SK-N-SH (cell line): ENCODE data around the gene ARHGEF28. TPM values are rescaled to one million over a fixed set of nuclear protein-coding genes. Genes with fewer than 3 reads are reported as not detected.
A peak's percentile ranks its signal among the peaks of the same experiment; 100 is the strongest.

Source experiments
- CTCF ChIA-PET: fragments of 300-600, 350-600 bp; formaldehyde crosslinking; extraction: SDS; loops from one replicate; lab custom pipeline; 2021; lab: Yijun Ruan, JAX
- POLR2A ChIA-PET: fragments of 350-600 bp; sonication (Branson Sonifier 250); formaldehyde crosslinking; extraction: SDS; loops from one replicate; lab custom pipeline; 2020; ENCODE audit warnings: antibody characterized with exemption, inconsistent platforms; lab: Yijun Ruan, JAX
- DNase-seq: peaks from one replicate; pipeline ENCODE4 v3.0.0; 2012
- H2AFZ ChIP-seq: fragments of 200-600 bp; sonication (generic); 2 replicates; pipeline ENCODE4 v1.8.1; 2016; ENCODE audit warnings: antibody characterized with exemption, mild to moderate bottlenecking, low read depth
- H3F3A ChIP-seq: fragments of 200-600 bp; sonication (generic); replicated peaks from 2 replicates; pipeline ENCODE3; 2016; ENCODE audit warnings: antibody characterized with exemption, mild to moderate bottlenecking; ENCODE audit not compliant: insufficient read depth
- H3K27ac ChIP-seq, 2 experiments: fragments of 200-500 bp in 1 of 2; fragments of 200-600 bp in 1 of 2; sonication (Bioruptor generic) in 1 of 2; sonication (generic), shearing (Covaris generic) in 1 of 2; 2 replicates each; pipeline versions ENCODE4 v1.5.1 to v1.6.1; 2014 to 2016; ENCODE audit warnings: low read depth in 2 of 2, inconsistent platforms in 1 of 2, low read length in 1 of 2, mild to moderate bottlenecking in 1 of 2, mixed read lengths in 1 of 2
- H3K27me3 ChIP-seq: fragments of 200-600 bp; sonication (generic), shearing (Covaris generic); 2 replicates; pipeline ENCODE4 v1.6.1; 2016; ENCODE audit warnings: mixed run types; ENCODE audit not compliant: insufficient read depth
- H3K36me3 ChIP-seq, 2 experiments: fragments of 200-500 bp in 1 of 2; fragments of 200-600 bp in 1 of 2; sonication (Bioruptor generic) in 1 of 2; sonication (generic) in 1 of 2; replicated peaks in 1 of 2; 2 replicates each; pipeline versions ENCODE3 to v1.5.1; 2014 to 2016; ENCODE audit warnings: low read length in 1 of 2, mild to moderate bottlenecking in 1 of 2; ENCODE audit not compliant: insufficient read depth in 2 of 2, control insufficient read depth in 1 of 2
- H3K4me1 ChIP-seq, 2 experiments: fragments of 200-500 bp in 1 of 2; fragments of 200-600 bp in 1 of 2; sonication (Bioruptor generic) in 1 of 2; sonication (generic), shearing (Covaris generic) in 1 of 2; 2 replicates each; pipeline versions ENCODE4 v1.5.1 to v1.6.1; 2014 to 2016; ENCODE audit warnings: low read depth in 1 of 2, low read length in 1 of 2, mixed run types in 1 of 2; ENCODE audit not compliant: insufficient read depth in 2 of 2, control insufficient read depth in 1 of 2
- H3K4me2 ChIP-seq: fragments of 200-600 bp; sonication (generic), shearing (Covaris generic); 2 replicates; pipeline ENCODE4 v1.6.1; 2017; ENCODE audit warnings: mixed run types
- H3K4me3 ChIP-seq, 2 experiments: fragments of 200-500 bp in 1 of 2; fragments of 200-600 bp in 1 of 2; sonication (Bioruptor generic) in 1 of 2; sonication (generic), shearing (Covaris generic) in 1 of 2; 2 replicates each; pipeline versions ENCODE4 v1.5.1 to v1.8.1; 2014 to 2016; ENCODE audit warnings: low read depth in 2 of 2, inconsistent platforms in 1 of 2, low read length in 1 of 2, mild to moderate bottlenecking in 1 of 2, mixed read lengths in 1 of 2, moderate library complexity in 1 of 2
- H3K79me2 ChIP-seq: fragments of 200-600 bp; sonication (generic); 2 replicates; pipeline ENCODE4 v1.8.1; 2017; ENCODE audit warnings: mild to moderate bottlenecking; ENCODE audit not compliant: insufficient read depth
- H3K9ac ChIP-seq: fragments of 200-600 bp; sonication (generic); 2 replicates; pipeline ENCODE4 v1.6.1; 2017; ENCODE audit warnings: mixed run types
- H3K9me2 ChIP-seq: fragments of 200-600 bp; sonication (generic); 2 replicates; pipeline ENCODE4 v1.6.1; 2017; ENCODE audit warnings: mixed run types
- H3K9me3 ChIP-seq: fragments of 200-600 bp; sonication (generic); 2 replicates; pipeline ENCODE4 v1.6.1; 2017; ENCODE audit warnings: mixed run types, mild to moderate bottlenecking, moderate library complexity
- H4K20me1 ChIP-seq: fragments of 200-600 bp; sonication (generic); 2 replicates; pipeline ENCODE4 v1.6.1; 2017; ENCODE audit warnings: mild to moderate bottlenecking, mixed run types; ENCODE audit not compliant: insufficient read depth
- EZH2phosphoT487 ChIP-seq: fragments of 200-600 bp; sonication (generic); IDR thresholded peaks from 2 replicates; pipeline ENCODE4 v1.6.1; 2017; ENCODE audit warnings: low read depth, mixed run types, mild to moderate bottlenecking, antibody characterized with exemption, moderate library complexity, borderline replicate concordance
- GABPA ChIP-seq: IDR thresholded peaks from 2 replicates; pipeline ENCODE4 v1.4.0; 2012; ENCODE audit warnings: low read depth, mild to moderate bottlenecking
- GATA2 ChIP-seq: sonication (generic); formaldehyde crosslinking; IDR thresholded peaks from 2 replicates; pipeline ENCODE4 v1.5.0; 2020; ENCODE audit warnings: mild to moderate bottlenecking, missing genetic modification reagents
- MXI1 ChIP-seq: IDR thresholded peaks from 2 replicates; pipeline ENCODE4 v1.6.1; 2012; ENCODE audit warnings: mild to moderate bottlenecking, low read depth, low read length, improper control_type of control experiment
- NRF1 ChIP-seq: IDR thresholded peaks from 2 replicates; pipeline ENCODE4 v1.6.1; 2012; ENCODE audit warnings: low read depth, mild to moderate bottlenecking, low read length
- SMC3 ChIP-seq: IDR thresholded peaks from 2 replicates; pipeline ENCODE4 v1.6.1; 2012; ENCODE audit warnings: low read depth, low read length, improper control_type of control experiment
- TCF12 ChIP-seq: IDR thresholded peaks from 2 replicates; pipeline ENCODE4 v1.4.0; 2012
- WGBS: methylation state at CpG from one replicate; pipeline ENCODE4 v1.1.6; 2017; ENCODE audit warnings: low lambda C conversion rate; 5-methylcytosine and 5-hydroxymethylcytosine counted together
- polyA plus RNA-seq, 3 experiments: library from polyadenylated mRNA; depleted of rRNA; stranded (reverse); fragments of >200 nt; gene quantifications; 2 replicates each; pipeline ENCODE4 v1.2.3, GENCODE V29; 2012
- TF ChIP-seq, protein P1 (sequence below): IDR thresholded peaks from 2 replicates; pipeline ENCODE4 v1.4.0; 2012; ENCODE audit warnings: low read depth
- TF ChIP-seq, protein P2 (sequence below): fragments of 200-600 bp; sonication (generic); IDR thresholded peaks from 2 replicates; pipeline ENCODE4 v1.6.1; 2017; ENCODE audit warnings: antibody characterized with exemption, mild to moderate bottlenecking, moderate library complexity

ARHGEF28 gene
- polyA plus RNA-seq, 1 of the 3 experiments (the other 2 are of a cell fraction) = 4.2 TPM

DNA sequence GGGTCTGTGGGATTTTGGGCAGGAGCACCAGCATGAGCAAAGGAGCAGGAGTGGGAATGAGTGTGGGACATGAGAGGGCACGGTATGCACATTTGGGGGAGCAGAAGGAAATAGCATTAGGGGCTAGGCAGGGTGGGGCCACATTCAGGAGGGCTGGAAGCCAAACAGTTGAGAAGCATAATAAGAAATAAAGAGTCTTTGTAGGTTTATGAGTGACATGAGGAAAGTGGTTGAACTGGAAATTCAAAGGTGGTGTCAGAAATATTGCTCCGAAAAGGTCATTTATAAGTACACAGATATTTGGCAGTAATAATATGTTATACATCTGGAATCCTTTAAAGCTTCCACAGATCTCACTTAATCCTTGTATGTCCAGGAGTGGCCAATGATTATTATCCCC is 26.4 kb downstream of the ARHGEF28 start:
- no peaks in the 10 kb centered on the region for H4K20me1 ChIP-seq
- H3K9me3 ChIP-seq = no peaks in the 10 kb centered on the region
- H3F3A ChIP-seq = no peaks in the 10 kb centered on the region
- H3K79me2 ChIP-seq = peaks cover 12% of the 10 kb centered on the region; the same call in 1 of the 2 replicates
- H3K4me1 ChIP-seq = peaks cover 0 to 5% of the 10 kb centered on the region in 2 experiments; a peak in 1 of 4 replicates
- ChIA-PET POLR2A (no interaction called here), CTCF (no interaction called here)
- no peak overlapping the region for H3K4me2 ChIP-seq
- H3K9me2 ChIP-seq = no peaks in the 10 kb centered on the region
- DNase-seq = no peak
- no peak overlapping the region for H2AFZ ChIP-seq
- H3K27me3 ChIP-seq = no peaks in the 10 kb centered on the region
- H3K4me3 ChIP-seq = no peak overlapping the region
- WGBS = 97% methylated on average over 2 of the region's 2 CpGs
- H3K36me3 ChIP-seq = no peaks in the 10 kb centered on the region
- no peak overlapping the region for H3K9ac ChIP-seq
- H3K27ac ChIP-seq = no peak overlapping the region
- no peak for TF ChIP-seq TCF12
- no peak for TF ChIP-seq EZH2phosphoT487
- no peak for TF ChIP-seq SMC3
- TF ChIP-seq MXI1 = no peak
- no peak for TF ChIP-seq GATA2 (CRISPR knock-in tag)
- no peak for TF ChIP-seq NRF1
- TF ChIP-seq, protein P1, sequence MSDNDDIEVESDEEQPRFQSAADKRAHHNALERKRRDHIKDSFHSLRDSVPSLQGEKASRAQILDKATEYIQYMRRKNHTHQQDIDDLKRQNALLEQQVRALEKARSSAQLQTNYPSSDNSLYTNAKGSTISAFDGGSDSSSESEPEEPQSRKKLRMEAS = no peak

DNA sequence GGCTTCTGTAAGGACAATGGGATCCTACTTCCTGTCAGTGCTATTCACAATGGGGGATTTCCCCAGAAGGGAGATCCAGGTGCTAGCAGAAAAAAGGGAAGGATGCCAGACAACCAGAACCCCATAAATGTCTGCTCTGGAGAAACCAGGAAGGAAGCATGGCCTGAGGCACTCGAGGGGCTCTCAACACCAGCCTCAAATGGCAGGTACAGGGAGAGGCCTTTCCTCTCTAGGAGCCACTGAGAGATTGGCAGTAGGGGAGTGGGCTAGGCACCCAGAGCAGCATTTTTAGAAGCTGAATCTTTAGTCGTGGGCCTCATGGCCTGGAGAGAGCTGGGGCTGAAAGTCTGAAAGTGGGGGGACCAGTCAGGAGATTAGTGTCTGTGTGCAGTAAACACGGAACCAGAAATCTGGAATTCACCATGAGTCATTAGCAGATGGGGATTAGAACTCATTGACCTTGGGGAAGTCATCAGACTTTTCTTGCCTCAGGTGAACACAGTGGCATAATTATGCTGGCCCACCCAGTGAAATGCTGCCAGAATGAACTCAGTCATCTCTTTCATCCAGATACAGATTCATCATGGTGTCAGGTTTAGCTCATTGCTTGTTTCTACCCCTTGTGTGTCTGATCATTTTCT is 28.3 kb downstream of the ARHGEF28 start:
- Histone ChIP-seq H3K27ac (no peak overlapping the region), H3K9ac (no peak overlapping the region), H3K9me3 (no peaks in the 10 kb centered on the region), H3K79me2 (peaks cover 12% of the 10 kb centered on the region; the same call in 1 of the 2 replicates), H3F3A (no peaks in the 10 kb centered on the region)
- WGBS = 64% methylated on average over 3 of the region's 3 CpGs
- TF ChIP-seq TCF12 = 0 out of 2 replicates have a peak, but pooled peaks have one; percentile 7
- TF ChIP-seq, protein P2, sequence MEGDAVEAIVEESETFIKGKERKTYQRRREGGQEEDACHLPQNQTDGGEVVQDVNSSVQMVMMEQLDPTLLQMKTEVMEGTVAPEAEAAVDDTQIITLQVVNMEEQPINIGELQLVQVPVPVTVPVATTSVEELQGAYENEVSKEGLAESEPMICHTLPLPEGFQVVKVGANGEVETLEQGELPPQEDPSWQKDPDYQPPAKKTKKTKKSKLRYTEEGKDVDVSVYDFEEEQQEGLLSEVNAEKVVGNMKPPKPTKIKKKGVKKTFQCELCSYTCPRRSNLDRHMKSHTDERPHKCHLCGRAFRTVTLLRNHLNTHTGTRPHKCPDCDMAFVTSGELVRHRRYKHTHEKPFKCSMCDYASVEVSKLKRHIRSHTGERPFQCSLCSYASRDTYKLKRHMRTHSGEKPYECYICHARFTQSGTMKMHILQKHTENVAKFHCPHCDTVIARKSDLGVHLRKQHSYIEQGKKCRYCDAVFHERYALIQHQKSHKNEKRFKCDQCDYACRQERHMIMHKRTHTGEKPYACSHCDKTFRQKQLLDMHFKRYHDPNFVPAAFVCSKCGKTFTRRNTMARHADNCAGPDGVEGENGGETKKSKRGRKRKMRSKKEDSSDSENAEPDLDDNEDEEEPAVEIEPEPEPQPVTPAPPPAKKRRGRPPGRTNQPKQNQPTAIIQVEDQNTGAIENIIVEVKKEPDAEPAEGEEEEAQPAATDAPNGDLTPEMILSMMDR = no peak
- TF ChIP-seq, all 33 proteins: peak for 1
- Histone ChIP-seq H4K20me1 (no peaks in the 10 kb centered on the region), H3K4me2 (no peak overlapping the region), H3K4me3 (no peak overlapping the region), H3K9me2 (no peaks in the 10 kb centered on the region), H2AFZ (no peak overlapping the region), H3K36me3 (no peaks in the 10 kb centered on the region), H3K4me1 (peaks cover 0 to 5% of the 10 kb centered on the region in 2 experiments; a peak in 1 of 4 replicates), H3K27me3 (no peaks in the 10 kb centered on the region)
- POLR2A ChIA-PET = no interaction called here
- CTCF ChIA-PET = no interaction called here
- no peak for DNase-seq

DNA sequence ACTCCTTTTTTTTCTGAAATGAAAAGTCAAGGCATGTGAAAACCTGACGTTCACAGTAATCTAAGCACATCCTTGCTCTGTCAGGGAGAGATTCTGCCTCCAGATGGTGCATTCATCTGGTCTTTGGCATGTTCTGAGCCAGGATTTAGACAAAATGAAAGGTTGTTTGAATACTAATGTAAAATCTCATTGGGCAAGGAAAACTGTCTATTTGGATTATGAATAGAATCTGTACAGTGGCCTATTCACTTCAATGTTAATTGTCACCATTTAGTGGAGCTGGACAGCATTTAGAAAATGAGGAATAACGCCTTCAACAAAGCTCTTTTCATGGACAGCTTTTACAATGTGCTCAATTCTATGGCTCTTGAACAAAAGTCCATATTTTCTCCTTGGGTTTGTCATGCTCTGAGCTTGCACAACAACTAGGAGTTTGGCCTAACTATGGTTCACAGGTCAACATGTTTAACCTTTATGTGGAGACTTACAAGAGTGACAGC is 28.9 kb downstream of the ARHGEF28 start:
- CTCF ChIA-PET = no interaction called here
- Histone ChIP-seq H3F3A (no peaks in the 10 kb centered on the region), H3K79me2 (peaks cover 12% of the 10 kb centered on the region; the same call in 1 of the 2 replicates), H3K27me3 (no peaks in the 10 kb centered on the region), H3K36me3 (no peaks in the 10 kb centered on the region), H3K9me2 (no peaks in the 10 kb centered on the region), H3K27ac (no peak overlapping the region), H3K4me1 (peaks cover 0 to 5% of the 10 kb centered on the region in 2 experiments; a peak in 1 of 4 replicates), H3K4me3 (no peak overlapping the region), H3K4me2 (no peak overlapping the region), H4K20me1 (no peaks in the 10 kb centered on the region), H2AFZ (no peak overlapping the region), H3K9ac (no peak overlapping the region), H3K9me3 (no peaks in the 10 kb centered on the region)
- 96% methylated on average over 2 of the region's 2 CpGs for WGBS
- DNase-seq = no peak
- TF ChIP-seq GABPA = no peak
- TF ChIP-seq TCF12 = 0 out of 2 replicates have a peak, but pooled peaks have one; percentile 1
- POLR2A ChIA-PET = no interaction called here
